Ammon's horn (tissue), 1 donor: Measurements from ENCODE around the gene RAB6A.
"Not testable (repeated sequence)": the region's sequence is repeated elsewhere in the genome, so short reads cannot be mapped to it uniquely, and the experiment has no call there.

Experiments
- DNase-seq: peaks from one replicate; pipeline ENCODE4 v3.0.0-alpha.2; 2016; ENCODE audit warnings: low spot score

Gene RAB6A

GRCh38 chr11:73762732-73763131 is 1.9 kb upstream of the RAB6A start:
- DNase-seq = no peak

GRCh38 chr11:73761403-73761945 is 600 bp upstream of the RAB6A start:
- no peak for DNase-seq

GRCh38 chr11:73760135-73760678 is 667 bp downstream of the RAB6A start:
- DNase-seq = peak; percentile 52

GRCh38 chr11:73759610-73760134 is 1.2 kb downstream of the RAB6A start:
- peak; percentile 11 for DNase-seq

GRCh38 chr11:73758451-73758850 is 2.4 kb downstream of the RAB6A start:
- DNase-seq = no peak

- DNase-seq = no peak
Observed at GRCh38 chr11:73757598-73757997, 3.3 kb downstream of the RAB6A start.

- DNase-seq = no peak
Observed at GRCh38 chr11:73755670-73756069, 5.2 kb downstream of the RAB6A start.

- no peak for DNase-seq
Observed at GRCh38 chr11:73753938-73754337, 6.9 kb downstream of the RAB6A start.

GRCh38 chr11:73752903-73753302 is 8.0 kb downstream of the RAB6A start:
- no peak for DNase-seq

- DNase-seq = no peak
Observed at GRCh38 chr11:73752216-73752867, 8.5 kb downstream of the RAB6A start.

- DNase-seq = not testable (repeated sequence)
Observed at GRCh38 chr11:73750862-73751261, 10.0 kb downstream of the RAB6A start.

- no peak for DNase-seq
Observed at GRCh38 chr11:73750228-73750627, 10.6 kb downstream of the RAB6A start.

GRCh38 chr11:73749118-73749517 is 11.8 kb downstream of the RAB6A start:
- DNase-seq = no peak

GRCh38 chr11:73748300-73748699 is 12.6 kb downstream of the RAB6A start:
- DNase-seq = no peak

GRCh38 chr11:73747762-73748161 is 13.1 kb downstream of the RAB6A start:
- DNase-seq = no peak

GRCh38 chr11:73746701-73747100 is 14.2 kb downstream of the RAB6A start:
- DNase-seq = no peak

- DNase-seq = no peak
Observed at GRCh38 chr11:73743045-73743444, 17.8 kb downstream of the RAB6A start.

GRCh38 chr11:73735959-73736358 is 24.9 kb downstream of the RAB6A start:
- DNase-seq = not testable (repeated sequence)

- DNase-seq = peak; percentile 10
Observed at GRCh38 chr11:73734993-73735392, 25.9 kb downstream of the RAB6A start.

- DNase-seq = not testable (repeated sequence)
Observed at GRCh38 chr11:73734011-73734410, 26.9 kb downstream of the RAB6A start.

GRCh38 chr11:73732936-73733335 is 27.9 kb downstream of the RAB6A start:
- not testable (repeated sequence) for DNase-seq

- peak; percentile 64 for DNase-seq
Observed at GRCh38 chr11:73729594-73730206, 31.2 kb downstream of the RAB6A start.

- no peak for DNase-seq
Observed at GRCh38 chr11:73728000-73728399, 32.9 kb downstream of the RAB6A start.
